Adipose tissue (tissue), 3 donors: ENCODE data around the gene PEAK1. TPM values are rescaled to one million over a fixed set of nuclear protein-coding genes. Genes with fewer than 3 reads are reported as not detected.
"Not testable (repeated sequence)": the region's sequence is repeated elsewhere in the genome, so short reads cannot be mapped to it uniquely, and the experiment has no call there.

Experiments
- H3K27ac ChIP-seq: one replicate; pipeline ENCODE4 v1.5.1; 2013; ENCODE audit warnings: low read depth, low read length
- WGBS, 3 donors: extraction: QIAGEN DNeasy Blood & Tissue Kit; methylation state at CpG; one replicate each; pipeline ENCODE4 v1.1.7; 2013; 5-methylcytosine and 5-hydroxymethylcytosine counted together
- polyA plus RNA-seq, 3 donors: library from polyadenylated mRNA; stranded (reverse); fragments of 200-250 nt; gene quantifications; one replicate each; pipeline ENCODE4 v1.2.3, GENCODE V29; 2013
- donor health status: healthy with polysubstance abuse.
- donor health status: Bipolar disorder and iron deficiency.
- donor health status: healthy.

The PEAK1 gene
- polyA plus RNA-seq, 3 donors: 2.3 to 9.5 (median 4.9) TPM

GRCh38 chr15:77176148-77176547, 243.8 kb downstream of the PEAK1 start:
- 89 to 100% (median 100%) methylated on average over 1 of the region's 1 CpG for WGBS, 3 donors
- not testable (repeated sequence) for H3K27ac ChIP-seq

DNA sequence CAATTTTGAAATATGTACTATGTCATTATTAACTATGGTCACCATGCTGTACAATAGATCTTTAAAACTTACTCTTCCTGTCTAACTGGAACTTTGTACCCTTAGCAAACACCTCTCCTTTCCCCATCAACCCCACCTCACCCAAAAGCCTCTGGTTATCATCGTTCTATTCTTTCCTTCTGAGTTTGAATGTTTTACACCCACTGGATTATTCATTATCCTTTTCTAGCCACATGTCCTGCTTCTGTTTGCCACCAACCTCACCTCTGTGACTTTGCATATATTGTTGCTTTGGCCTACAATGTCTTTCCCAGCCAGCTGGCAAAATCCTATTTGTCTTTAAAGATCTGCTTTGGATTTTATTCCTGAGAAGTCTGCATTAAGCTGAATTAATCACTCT, 246.4 kb downstream of the PEAK1 start:
- WGBS, 3 donors: 32 to 83% (median 81%) methylated on average over 1 of the region's 1 CpG
- no peak overlapping the region for H3K27ac ChIP-seq

GRCh38 chr15:77171221-77171967, 248.5 kb downstream of the PEAK1 start:
- 88 to 96% (median 94%) methylated on average over 2 of the region's 2 CpGs for WGBS, 3 donors
- H3K27ac ChIP-seq: no peak overlapping the region

GRCh38 chr15:77168616-77169015, 251.3 kb downstream of the PEAK1 start:
- WGBS, 3 donors: 78 to 87% (median 85%) methylated on average over 3 of the region's 3 CpGs
- no peak overlapping the region for H3K27ac ChIP-seq

GRCh38 chr15:77168141-77168540, 251.8 kb downstream of the PEAK1 start:
- no peak overlapping the region for H3K27ac ChIP-seq
- 80 to 92% (median 82%) methylated on average over 5 of the region's 5 CpGs for WGBS, 3 donors

GRCh38 chr15:77167406-77167805, 252.5 kb downstream of the PEAK1 start:
- H3K27ac ChIP-seq: no peak overlapping the region
- 67 to 88% (median 81%) methylated on average over 3 of the region's 3 CpGs for WGBS, 3 donors

- H3K27ac ChIP-seq: no peak overlapping the region
- WGBS, 3 donors: 39 to 88% (median 86%) methylated on average over 7 of the region's 7 CpGs
Measured at GRCh38 chr15:77163781-77164384, 256.0 kb downstream of the PEAK1 start.

GRCh38 chr15:77162872-77163633, 256.9 kb downstream of the PEAK1 start:
- no peak overlapping the region for H3K27ac ChIP-seq
- WGBS, 3 donors: 47 to 58% (median 55%) methylated on average over 4 of the region's 4 CpGs

GRCh38 chr15:77160562-77161478, 259.1 kb downstream of the PEAK1 start:
- WGBS, 3 donors: 19 to 42% (median 37%) methylated on average over 7 of the region's 7 CpGs
- H3K27ac ChIP-seq: no peak overlapping the region

DNA sequence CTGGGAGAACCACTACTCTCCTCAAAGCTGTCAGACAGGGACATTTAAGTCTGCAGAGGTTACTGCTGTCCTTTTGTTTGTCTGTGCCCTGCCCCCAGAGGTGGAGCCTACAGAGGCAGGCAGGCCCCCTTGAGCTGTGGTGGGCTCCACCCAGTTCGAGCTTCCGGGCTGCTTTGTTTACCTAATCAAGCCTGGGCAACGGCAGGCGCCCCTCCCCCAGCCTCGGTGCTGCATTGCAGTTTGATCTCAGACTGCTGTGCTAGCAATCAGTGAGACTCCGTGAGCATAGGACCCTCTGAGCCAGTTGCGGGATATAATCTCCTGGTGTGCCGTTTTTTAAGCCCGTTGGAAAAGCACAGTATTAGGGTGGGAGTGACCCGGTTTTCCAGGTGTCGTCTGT, 263.9 kb downstream of the PEAK1 start:
- 87 to 92% (median 89%) methylated on average over 11 of the region's 11 CpGs for WGBS, 3 donors
- H3K27ac ChIP-seq: not testable (repeated sequence)

GRCh38 chr15:77148191-77148590, 271.7 kb downstream of the PEAK1 start:
- 83 to 90% (median 84%) methylated on average over 2 of the region's 2 CpGs for WGBS, 3 donors
- no peak overlapping the region for H3K27ac ChIP-seq

DNA sequence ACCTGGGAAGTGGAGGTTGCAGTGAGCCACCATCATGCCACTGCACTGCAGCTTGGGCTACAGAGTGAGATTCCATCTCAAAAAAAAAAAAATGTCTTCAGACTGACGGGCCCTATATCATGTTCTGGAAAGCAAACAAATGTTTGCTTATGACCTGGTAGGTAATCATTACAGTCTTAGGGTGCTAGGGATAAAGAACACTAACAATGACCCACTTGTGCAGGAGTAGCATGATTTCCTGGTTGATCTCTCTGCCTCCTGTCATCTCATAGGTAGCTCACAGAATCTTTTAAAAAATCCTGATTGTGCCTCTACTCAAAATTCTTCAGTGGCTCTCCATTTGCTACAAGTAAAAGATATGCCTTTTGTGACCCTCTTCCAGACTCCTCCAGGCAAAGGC, 274.5 kb downstream of the PEAK1 start:
- no peak overlapping the region for H3K27ac ChIP-seq
- WGBS, 3 donors: 53 to 89% (median 84%) methylated on average over 1 of the region's 1 CpG

GRCh38 chr15:77144492-77145070, 275.3 kb downstream of the PEAK1 start:
- peak overlapping the region; percentile 17 for H3K27ac ChIP-seq
- 61 to 88% (median 83%) methylated on average over 4 of the region's 4 CpGs for WGBS, 3 donors

- WGBS, 3 donors: 75 to 84% (median 82%) methylated on average over 2 of the region's 2 CpGs
- H3K27ac ChIP-seq: peak overlapping the region; percentile 17
Measured at GRCh38 chr15:77144026-77144425, 275.9 kb downstream of the PEAK1 start.

GRCh38 chr15:77143616-77144015, 276.3 kb downstream of the PEAK1 start:
- no peak overlapping the region for H3K27ac ChIP-seq

DNA sequence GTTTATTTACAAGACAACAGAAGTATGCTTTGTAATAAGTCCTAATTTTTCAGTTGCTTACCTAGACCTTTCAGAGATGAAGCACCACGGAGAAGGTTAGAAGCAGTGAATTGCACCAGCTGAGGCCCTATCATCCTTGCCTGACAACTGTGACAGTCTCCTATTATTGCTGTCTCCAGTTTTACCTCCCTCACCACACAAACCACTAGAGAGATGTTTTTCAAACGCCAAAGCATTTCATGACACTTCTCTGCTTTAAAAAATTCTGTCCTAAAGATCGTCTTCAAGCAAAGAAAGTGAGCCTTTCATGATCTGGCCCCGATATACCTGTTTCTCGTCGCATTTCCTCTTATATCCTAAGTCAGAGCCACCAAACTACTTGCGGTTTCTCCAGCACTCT, 276.7 kb downstream of the PEAK1 start:
- WGBS, 3 donors: 91 to 95% (median 91%) methylated on average over 7 of the region's 7 CpGs
- H3K27ac ChIP-seq: no peak overlapping the region

DNA sequence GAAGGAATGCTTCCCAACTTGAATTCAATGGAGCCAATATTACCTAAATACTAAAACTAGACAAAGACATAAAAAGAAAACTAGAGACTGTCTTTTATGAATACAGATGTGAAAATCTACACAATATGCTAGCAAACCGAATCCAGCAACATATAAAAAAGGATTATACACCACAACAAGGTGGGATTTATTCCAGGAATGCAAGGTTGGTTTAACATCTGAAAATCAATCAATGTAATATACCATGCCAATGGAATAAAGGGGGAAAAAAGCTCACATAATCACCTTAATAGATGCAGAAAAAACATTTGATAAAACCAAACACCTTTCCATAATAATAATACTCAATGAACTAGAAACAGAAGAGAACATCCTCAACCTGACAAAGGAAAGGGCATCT, 279.7 kb downstream of the PEAK1 start:
- no peak overlapping the region for H3K27ac ChIP-seq
- 91 to 100% (median 96%) methylated on average over 1 of the region's 1 CpG for WGBS, 3 donors

DNA sequence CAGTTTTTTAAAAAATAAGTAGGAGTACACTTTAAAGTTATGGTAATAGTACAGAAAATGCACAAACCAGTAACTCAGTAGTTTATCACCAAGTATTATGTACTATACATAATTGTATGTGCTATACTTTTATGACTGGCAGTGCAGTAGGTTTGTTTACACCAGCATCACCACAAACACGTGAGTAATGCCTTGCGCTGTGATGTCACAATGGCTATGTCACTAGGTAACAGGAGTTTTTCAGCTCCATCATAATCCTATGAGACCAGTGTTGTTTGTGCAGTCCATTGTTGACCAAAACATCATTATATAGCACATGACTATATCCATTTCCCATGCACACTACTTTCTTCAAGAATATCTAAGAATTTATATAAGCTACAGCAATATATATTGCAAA, 280.6 kb downstream of the PEAK1 start:
- H3K27ac ChIP-seq: no peak overlapping the region
- 92 to 96% (median 95%) methylated on average over 2 of the region's 2 CpGs for WGBS, 3 donors
